ENCODE measurements around the gene DEGS2.

The DEGS2 gene

DNA sequence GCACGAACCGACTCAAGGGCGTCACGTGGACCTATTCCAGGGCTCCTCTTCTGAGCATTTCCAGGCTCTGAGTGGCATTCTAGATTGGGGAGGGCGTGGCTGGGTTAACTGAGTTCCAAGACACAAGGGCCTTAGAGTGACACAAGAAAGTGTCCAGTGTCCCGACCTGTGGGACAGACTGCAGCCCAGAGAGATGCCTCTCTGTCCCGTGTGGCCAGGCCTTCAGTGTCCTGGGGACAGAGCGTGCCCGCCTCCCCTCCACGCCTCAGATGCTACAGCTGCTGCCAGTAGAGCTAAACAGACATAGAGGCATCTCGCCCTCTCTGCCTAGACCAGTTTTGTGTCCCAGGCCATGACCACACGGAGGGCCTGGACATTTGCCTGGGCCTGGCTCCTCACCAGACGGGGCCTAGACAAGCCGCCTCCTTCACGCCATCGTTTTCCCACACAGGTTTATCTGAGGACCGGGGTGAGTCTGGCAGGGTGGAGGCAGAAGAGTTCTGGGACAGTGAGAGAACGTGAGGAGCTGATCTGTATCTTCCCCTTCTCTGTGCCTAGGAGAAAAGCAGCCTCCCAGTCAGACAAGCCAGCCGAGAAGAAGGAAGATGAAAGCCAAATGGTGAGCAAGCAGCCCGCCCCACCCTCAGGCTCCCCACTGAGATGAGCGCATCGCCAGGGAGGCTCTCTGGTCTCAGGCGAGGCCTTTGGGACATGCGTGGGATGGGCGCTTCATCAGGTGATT, 27.1 kb downstream of the DEGS2 start:
- peaks cover 32% of the 10 kb centered on the region for H3K4me1 Mint-ChIP-seq
- no peak overlapping the region for H3K4me3 Mint-ChIP-seq
- TF ChIP-seq, protein P1, sequence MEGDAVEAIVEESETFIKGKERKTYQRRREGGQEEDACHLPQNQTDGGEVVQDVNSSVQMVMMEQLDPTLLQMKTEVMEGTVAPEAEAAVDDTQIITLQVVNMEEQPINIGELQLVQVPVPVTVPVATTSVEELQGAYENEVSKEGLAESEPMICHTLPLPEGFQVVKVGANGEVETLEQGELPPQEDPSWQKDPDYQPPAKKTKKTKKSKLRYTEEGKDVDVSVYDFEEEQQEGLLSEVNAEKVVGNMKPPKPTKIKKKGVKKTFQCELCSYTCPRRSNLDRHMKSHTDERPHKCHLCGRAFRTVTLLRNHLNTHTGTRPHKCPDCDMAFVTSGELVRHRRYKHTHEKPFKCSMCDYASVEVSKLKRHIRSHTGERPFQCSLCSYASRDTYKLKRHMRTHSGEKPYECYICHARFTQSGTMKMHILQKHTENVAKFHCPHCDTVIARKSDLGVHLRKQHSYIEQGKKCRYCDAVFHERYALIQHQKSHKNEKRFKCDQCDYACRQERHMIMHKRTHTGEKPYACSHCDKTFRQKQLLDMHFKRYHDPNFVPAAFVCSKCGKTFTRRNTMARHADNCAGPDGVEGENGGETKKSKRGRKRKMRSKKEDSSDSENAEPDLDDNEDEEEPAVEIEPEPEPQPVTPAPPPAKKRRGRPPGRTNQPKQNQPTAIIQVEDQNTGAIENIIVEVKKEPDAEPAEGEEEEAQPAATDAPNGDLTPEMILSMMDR (IDR thresholded peaks at IDR 0.05; ENCODE audit: unreplicated experiment in 3 of 3) = no peak
- peaks cover 48% of the 10 kb centered on the region for H3K36me3 Mint-ChIP-seq (ENCODE audit: low read depth)
- H3K27ac Mint-ChIP-seq = peak overlapping the region in 1 of 3 experiments; percentile 63
- H3K27me3 Mint-ChIP-seq (ENCODE audit: low read depth) = no peaks in the 10 kb centered on the region
- H3K9me3 Mint-ChIP-seq = no peaks in the 10 kb centered on the region

- TF ChIP-seq, protein P1 (IDR thresholded peaks at IDR 0.05; ENCODE audit: unreplicated experiment in 3 of 3) = no peak
- Mint-ChIP-seq H3K4me1 (peaks cover 25% of the 10 kb centered on the region), H3K36me3 (ENCODE audit: low read depth) (peaks cover 41% of the 10 kb centered on the region), H3K27ac (peak overlapping the region in 2 of 3 experiments; percentile 8 to 13), H3K27me3 (ENCODE audit: low read depth) (no peaks in the 10 kb centered on the region), H3K4me3 (no peak overlapping the region), H3K9me3 (no peaks in the 10 kb centered on the region)
Observed at GRCh38 chr14:100131181-100131580, 28.3 kb downstream of the DEGS2 start.

- H3K27ac Mint-ChIP-seq = no peak overlapping the region
- no peaks in the 10 kb centered on the region for H3K27me3 Mint-ChIP-seq (ENCODE audit: low read depth)
- TF ChIP-seq, protein P1 (IDR thresholded peaks at IDR 0.05; ENCODE audit: unreplicated experiment in 3 of 3) = no peak
- H3K9me3 Mint-ChIP-seq = no peaks in the 10 kb centered on the region
- peaks cover 24% of the 10 kb centered on the region for H3K4me1 Mint-ChIP-seq
- H3K4me3 Mint-ChIP-seq = no peak overlapping the region
- peaks cover 41% of the 10 kb centered on the region for H3K36me3 Mint-ChIP-seq (ENCODE audit: low read depth)
Observed at GRCh38 chr14:100130521-100130920, 28.9 kb downstream of the DEGS2 start.

GRCh38 chr14:100129161-100129589, 30.3 kb downstream of the DEGS2 start:
- Mint-ChIP-seq H3K9me3 (no peaks in the 10 kb centered on the region), H3K27ac (no peak overlapping the region), H3K4me3 (no peak overlapping the region), H3K4me1 (peaks cover 24% of the 10 kb centered on the region), H3K27me3 (ENCODE audit: low read depth) (peaks cover 4% of the 10 kb centered on the region), H3K36me3 (ENCODE audit: low read depth) (peaks cover 41% of the 10 kb centered on the region)
- TF ChIP-seq, protein P1 (IDR thresholded peaks at IDR 0.05; ENCODE audit: unreplicated experiment in 3 of 3) = no peak

DNA sequence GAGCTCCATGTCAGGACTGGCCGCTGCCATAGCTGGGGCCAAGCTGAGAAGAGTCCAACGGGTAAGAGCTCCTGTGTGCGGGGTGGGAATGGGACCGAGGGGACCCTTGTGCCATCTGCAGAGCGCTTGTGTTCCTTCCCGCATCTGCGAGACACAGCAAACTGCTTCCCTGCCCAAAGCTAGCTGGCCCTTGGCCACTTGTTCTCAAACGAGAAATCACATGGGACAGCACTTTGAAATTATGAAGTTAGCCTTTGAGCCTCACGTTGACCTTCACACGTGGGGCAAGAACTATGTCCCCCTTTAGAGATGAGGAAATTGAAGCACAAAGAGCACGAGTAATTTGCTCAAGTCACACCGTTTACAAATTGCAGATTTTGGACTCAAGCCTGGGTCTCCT, 30.8 kb downstream of the DEGS2 start:
- H3K36me3 Mint-ChIP-seq (ENCODE audit: low read depth) = peaks cover 36% of the 10 kb centered on the region
- H3K4me3 Mint-ChIP-seq = no peak overlapping the region
- peaks cover 4% of the 10 kb centered on the region for H3K27me3 Mint-ChIP-seq (ENCODE audit: low read depth)
- no peak overlapping the region for H3K27ac Mint-ChIP-seq
- TF ChIP-seq, protein P1 (IDR thresholded peaks at IDR 0.05; ENCODE audit: unreplicated experiment in 3 of 3) = no peak
- H3K9me3 Mint-ChIP-seq = no peaks in the 10 kb centered on the region
- peaks cover 20% of the 10 kb centered on the region for H3K4me1 Mint-ChIP-seq

Measured in nephron (organoid).